ENCODE results near the gene ARRB2. TPM values are rescaled to one million over a fixed set of nuclear protein-coding genes. Genes with fewer than 3 reads are reported as not detected.

The ARRB2 gene
- total and polyA plus RNA-seq, 2 of the 13 experiments (the other 11 are each of a cell fraction or from before 2014, with no cell fraction given) = 21.5 to 49.2 TPM

DNA sequence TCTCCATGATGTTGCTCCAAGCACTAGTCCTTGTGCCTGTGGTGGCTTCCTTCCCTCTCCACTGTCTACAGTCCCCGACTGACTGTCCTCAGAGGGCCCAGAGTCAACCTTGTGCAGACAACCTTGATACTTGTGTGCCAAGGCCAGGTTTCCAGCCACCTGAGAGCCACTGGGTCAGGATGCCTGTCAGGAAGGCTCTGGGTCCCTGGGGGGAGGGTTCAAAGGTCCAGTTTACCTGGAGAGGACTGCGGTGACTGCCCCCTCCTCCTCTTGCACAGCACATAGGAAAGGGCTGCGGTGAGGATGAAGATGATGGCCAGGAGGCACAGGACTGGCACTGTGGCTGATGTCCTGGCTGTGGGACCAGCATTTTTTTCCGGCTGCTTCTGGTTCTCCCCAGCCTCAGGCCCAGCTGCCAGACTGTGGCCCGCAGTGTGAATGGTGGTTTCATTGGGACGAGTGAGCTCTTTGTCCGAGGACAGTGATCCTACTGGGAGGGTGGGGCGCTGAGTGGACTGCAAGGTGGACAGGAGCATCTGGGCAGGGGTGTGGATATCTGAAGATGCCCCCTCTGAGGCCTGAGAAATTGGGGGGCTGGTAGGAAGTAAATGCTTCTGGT, 24.5 kb downstream of the ARRB2 start (continued):
- TF ChIP-seq SNAPC4 (CRISPR knock-in tag; IDR thresholded peaks at IDR 0.05) (no peak), ZNF768 (CRISPR knock-in tag; IDR thresholded peaks at IDR 0.05) (peak; percentile 44; the same call in 1 of the 2 replicates), TEAD3 (CRISPR knock-in tag; optimal IDR thresholded peaks at IDR 0.05; ENCODE audit: borderline replicate concordance) (peak; percentile 64), STAG1 (CRISPR knock-in tag; IDR thresholded peaks at IDR 0.05) (peak; percentile 6; the same call in 1 of the 2 replicates), NCOA2 (CRISPR knock-in tag; IDR thresholded peaks at IDR 0.05) (0 out of 2 replicates have a peak, but pooled peaks have one; percentile 18), FOXO1 (CRISPR knock-in tag; IDR thresholded peaks at IDR 0.05) (peak; percentile 57; the same call in 1 of the 2 replicates), ZNF770 (CRISPR knock-in tag; IDR thresholded peaks at IDR 0.05) (no peak), ZBTB34 (CRISPR knock-in tag; IDR thresholded peaks at IDR 0.05) (no peak), ZNF614 (CRISPR knock-in tag; IDR thresholded peaks at IDR 0.05; ENCODE audit: borderline replicate concordance) (peak; percentile 36; the same call in 1 of the 2 replicates), ZBTB38 (CRISPR knock-in tag; IDR thresholded peaks at IDR 0.05) (peak; percentile 74; the same call in 1 of the 2 replicates), ZNF350 (CRISPR knock-in tag; IDR thresholded peaks at IDR 0.05; ENCODE audit: borderline replicate concordance, low read depth) (peak; percentile 47; the same call in 1 of the 2 replicates), POLR2AphosphoS5 (IDR thresholded peaks at IDR 0.05; ENCODE audit: low read depth, low read length) (peak; percentile 33; the same call in 1 of the 2 replicates), KAT7 (CRISPR knock-in tag; IDR thresholded peaks at IDR 0.05; ENCODE audit: borderline replicate concordance) (no peak), SALL1 (CRISPR knock-in tag; IDR thresholded peaks at IDR 0.05) (peak; percentile 65), POLR2A (IDR thresholded peaks at IDR 0.05; ENCODE audit: insufficient read depth in 1 of 2, low read depth in 2 of 2, low read length in 2 of 2) (no peak), SP4 (CRISPR knock-in tag; IDR thresholded peaks at IDR 0.05) (0 out of 2 replicates have a peak, but pooled peaks have one; percentile 34), FOXA3 (CRISPR knock-in tag; IDR thresholded peaks at IDR 0.05) (0 out of 2 replicates have a peak, but pooled peaks have one; percentile 28)
- TF ChIP-seq, protein P1, sequence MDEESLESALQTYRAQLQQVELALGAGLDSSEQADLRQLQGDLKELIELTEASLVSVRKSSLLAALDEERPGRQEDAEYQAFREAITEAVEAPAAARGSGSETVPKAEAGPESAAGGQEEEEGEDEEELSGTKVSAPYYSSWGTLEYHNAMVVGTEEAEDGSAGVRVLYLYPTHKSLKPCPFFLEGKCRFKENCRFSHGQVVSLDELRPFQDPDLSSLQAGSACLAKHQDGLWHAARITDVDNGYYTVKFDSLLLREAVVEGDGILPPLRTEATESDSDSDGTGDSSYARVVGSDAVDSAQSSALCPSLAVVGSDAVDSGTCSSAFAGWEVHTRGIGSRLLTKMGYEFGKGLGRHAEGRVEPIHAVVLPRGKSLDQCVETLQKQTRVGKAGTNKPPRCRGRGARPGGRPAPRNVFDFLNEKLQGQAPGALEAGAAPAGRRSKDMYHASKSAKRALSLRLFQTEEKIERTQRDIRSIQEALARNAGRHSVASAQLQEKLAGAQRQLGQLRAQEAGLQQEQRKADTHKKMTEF (CRISPR knock-in tag; IDR thresholded peaks at IDR 0.05) = 0 out of 2 replicates have a peak, but pooled peaks have one; percentile 19

Data from HepG2 (cell line).